ENCODE data around the gene LMO1.

LMO1 gene

GRCh38 chr11:8263769-8264410 is at the start of gene LMO1:
Gene LMO1 (minus strand): TSS chr11:8263878. CDS start chr11:8263362, 516 bp downstream.
- in situ Hi-C loops (cut with MboI; ENCODE audit: low sequenced_read_pairs, unreplicated experiment): no loop called here
- peak; percentile 89 for DNase-seq (ENCODE audit: low spot score)
- TF ChIP-seq CTCF (IDR thresholded peaks at IDR 0.05; ENCODE audit: borderline replicate concordance, control extremely low read depth, extremely low read depth, insufficient read depth, missing control alignments): peak; percentile 71

GRCh38 chr11:8312986-8313385 is 49.3 kb upstream of the LMO1 start:
- no peak for TF ChIP-seq CTCF (IDR thresholded peaks at IDR 0.05; ENCODE audit: borderline replicate concordance, control extremely low read depth, extremely low read depth, insufficient read depth, missing control alignments)
- no peak for DNase-seq (ENCODE audit: low spot score)
- in situ Hi-C loops (cut with MboI; ENCODE audit: low sequenced_read_pairs, unreplicated experiment): no loop called here

- TF ChIP-seq CTCF (IDR thresholded peaks at IDR 0.05; ENCODE audit: borderline replicate concordance, control extremely low read depth, extremely low read depth, insufficient read depth, missing control alignments): no peak
- in situ Hi-C loops (cut with MboI; ENCODE audit: low sequenced_read_pairs, unreplicated experiment): no loop called here
- DNase-seq (ENCODE audit: low spot score): no peak
Measured at GRCh38 chr11:8311366-8311765, 47.7 kb upstream of the LMO1 start.

GRCh38 chr11:8310743-8311298 is 47.1 kb upstream of the LMO1 start:
- no peak for TF ChIP-seq CTCF (IDR thresholded peaks at IDR 0.05; ENCODE audit: borderline replicate concordance, control extremely low read depth, extremely low read depth, insufficient read depth, missing control alignments)
- in situ Hi-C loops (cut with MboI; ENCODE audit: low sequenced_read_pairs, unreplicated experiment): no loop called here
- DNase-seq (ENCODE audit: low spot score): no peak

- no peak for TF ChIP-seq CTCF (IDR thresholded peaks at IDR 0.05; ENCODE audit: borderline replicate concordance, control extremely low read depth, extremely low read depth, insufficient read depth, missing control alignments)
- in situ Hi-C loops (cut with MboI; ENCODE audit: low sequenced_read_pairs, unreplicated experiment): no loop called here
- no peak for DNase-seq (ENCODE audit: low spot score)
Measured at GRCh38 chr11:8309862-8310261, 46.2 kb upstream of the LMO1 start.

- no peak for TF ChIP-seq CTCF (IDR thresholded peaks at IDR 0.05; ENCODE audit: borderline replicate concordance, control extremely low read depth, extremely low read depth, insufficient read depth, missing control alignments)
- DNase-seq (ENCODE audit: low spot score): no peak
- in situ Hi-C loops (cut with MboI; ENCODE audit: low sequenced_read_pairs, unreplicated experiment): no loop called here
Measured at GRCh38 chr11:8309311-8309710, 45.6 kb upstream of the LMO1 start.
